ENCODE results near the gene RHBDD3. TPM values are rescaled to one million over a fixed set of nuclear protein-coding genes. Genes with fewer than 3 reads are reported as not detected.

The RHBDD3 gene
- total and polyA plus RNA-seq, 9 of the 15 experiments (the other 6 are each of a cell fraction or from before 2014, with no cell fraction given): 0.32 to 35.6 (median 14.0) TPM

DNA sequence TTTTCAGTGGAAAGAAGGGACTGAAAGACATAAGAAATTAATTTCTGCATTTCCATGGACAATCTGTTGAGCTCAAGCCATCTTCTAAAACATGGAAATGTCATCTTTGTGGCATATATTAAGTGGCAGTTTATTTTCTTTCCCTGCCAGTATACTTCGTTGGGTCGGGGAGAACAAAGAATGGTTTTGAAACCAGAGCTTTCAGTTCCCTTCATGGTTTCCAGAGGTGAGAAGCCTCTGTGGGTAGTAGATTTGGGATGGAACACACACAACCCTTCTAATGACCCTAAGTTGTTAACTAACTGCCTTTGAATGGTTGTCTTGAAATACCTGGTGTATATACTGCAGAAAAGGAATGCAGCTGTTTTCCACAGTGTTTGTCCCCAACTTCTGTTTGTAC, 21.1 kb upstream of the RHBDD3 start (continued):
- TF ChIP-seq BRD9 (IDR thresholded peaks at IDR 0.05; ENCODE audit: low read depth, partially characterized antibody) (no peak), RBM17 (IDR thresholded peaks at IDR 0.05; ENCODE audit: borderline replicate concordance, low read depth, low read length) (no peak)
- TF ChIP-seq, protein P1, sequence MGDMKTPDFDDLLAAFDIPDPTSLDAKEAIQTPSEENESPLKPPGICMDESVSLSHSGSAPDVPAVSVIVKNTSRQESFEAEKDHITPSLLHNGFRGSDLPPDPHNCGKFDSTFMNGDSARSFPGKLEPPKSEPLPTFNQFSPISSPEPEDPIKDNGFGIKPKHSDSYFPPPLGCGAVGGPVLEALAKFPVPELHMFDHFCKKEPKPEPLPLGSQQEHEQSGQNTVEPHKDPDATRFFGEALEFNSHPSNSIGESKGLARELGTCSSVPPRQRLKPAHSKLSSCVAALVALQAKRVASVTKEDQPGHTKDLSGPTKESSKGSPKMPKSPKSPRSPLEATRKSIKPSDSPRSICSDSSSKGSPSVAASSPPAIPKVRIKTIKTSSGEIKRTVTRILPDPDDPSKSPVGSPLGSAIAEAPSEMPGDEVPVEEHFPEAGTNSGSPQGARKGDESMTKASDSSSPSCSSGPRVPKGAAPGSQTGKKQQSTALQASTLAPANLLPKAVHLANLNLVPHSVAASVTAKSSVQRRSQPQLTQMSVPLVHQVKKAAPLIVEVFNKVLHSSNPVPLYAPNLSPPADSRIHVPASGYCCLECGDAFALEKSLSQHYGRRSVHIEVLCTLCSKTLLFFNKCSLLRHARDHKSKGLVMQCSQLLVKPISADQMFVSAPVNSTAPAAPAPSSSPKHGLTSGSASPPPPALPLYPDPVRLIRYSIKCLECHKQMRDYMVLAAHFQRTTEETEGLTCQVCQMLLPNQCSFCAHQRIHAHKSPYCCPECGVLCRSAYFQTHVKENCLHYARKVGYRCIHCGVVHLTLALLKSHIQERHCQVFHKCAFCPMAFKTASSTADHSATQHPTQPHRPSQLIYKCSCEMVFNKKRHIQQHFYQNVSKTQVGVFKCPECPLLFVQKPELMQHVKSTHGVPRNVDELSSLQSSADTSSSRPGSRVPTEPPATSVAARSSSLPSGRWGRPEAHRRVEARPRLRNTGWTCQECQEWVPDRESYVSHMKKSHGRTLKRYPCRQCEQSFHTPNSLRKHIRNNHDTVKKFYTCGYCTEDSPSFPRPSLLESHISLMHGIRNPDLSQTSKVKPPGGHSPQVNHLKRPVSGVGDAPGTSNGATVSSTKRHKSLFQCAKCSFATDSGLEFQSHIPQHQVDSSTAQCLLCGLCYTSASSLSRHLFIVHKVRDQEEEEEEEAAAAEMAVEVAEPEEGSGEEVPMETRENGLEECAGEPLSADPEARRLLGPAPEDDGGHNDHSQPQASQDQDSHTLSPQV (IDR thresholded peaks at IDR 0.05): no peak

DNA sequence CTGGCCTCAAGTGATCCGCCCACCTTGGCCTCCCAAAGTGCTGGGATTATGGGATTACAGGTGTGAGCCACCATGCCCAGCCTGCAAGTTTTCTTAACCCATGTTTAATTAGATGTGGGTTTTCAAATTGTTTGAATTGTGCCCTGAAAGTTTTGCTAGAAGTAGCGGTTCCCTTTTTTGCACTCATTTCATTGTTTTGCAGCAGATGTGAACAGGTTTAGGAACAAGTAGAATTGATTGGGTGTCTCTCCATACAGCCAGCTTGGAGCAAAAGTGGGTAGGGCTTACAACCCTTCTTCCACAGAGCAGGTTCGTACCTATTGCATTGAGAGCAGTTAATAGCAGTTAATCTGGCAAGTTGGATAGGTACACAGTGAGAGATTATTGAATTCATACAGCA, 16.4 kb upstream of the RHBDD3 start:
- CTCF ChIA-PET (ENCODE audit: low intra/inter-chr PET ratio): no interaction called here
- Histone ChIP-seq H3K4me3 (no peak overlapping the region), H3K27ac (ENCODE audit: extremely low read depth, low read depth, low read length) (no peak overlapping the region), H3K9me1 (ENCODE audit: control insufficient read depth, insufficient read depth, low read length) (no peaks in the 10 kb centered on the region), H3K4me1 (replicated peaks in 1 of 2; ENCODE audit: control insufficient read depth in 2 of 2, insufficient read depth in 2 of 2, low read length in 2 of 2) (no peaks in the 10 kb centered on the region), H3K79me2 (ENCODE audit: control insufficient read depth, insufficient read depth, low read length) (peaks cover 31% of the 10 kb centered on the region), H3K9ac (ENCODE audit: insufficient read depth in 1 of 2, low read depth in 2 of 2, low read length in 2 of 2) (no peak overlapping the region), H3K9me3 (replicated peaks; ENCODE audit: control insufficient read depth, insufficient read depth, low read depth, low read length) (no peaks in the 10 kb centered on the region), H3K27me3 (ENCODE audit: control insufficient read depth in 2 of 2, insufficient read depth in 2 of 2, low read length in 2 of 2) (no peaks in the 10 kb centered on the region), H3K4me2 (ENCODE audit: insufficient read depth, low read length) (no peak overlapping the region), H4K20me1 (replicated peaks; ENCODE audit: control insufficient read depth, insufficient read depth, low read length) (0 out of 2 replicates have a peak, but pooled peaks cover 2% of the 10 kb centered on the region), H3K36me3 (ENCODE audit: control insufficient read depth, insufficient read depth, low read length) (peaks cover 90% of the 10 kb centered on the region), H2AFZ (ENCODE audit: low read depth, low read length) (no peak overlapping the region)
- FAIRE-seq (no peak), ATAC-seq (no peak), DNase-seq (ENCODE audit: extremely low read depth in 1 of 4, low spot score in 3 of 4) (no peak)
- in situ Hi-C loops (cut with MboI) (no loop called here), intact Hi-C loops (cut with micrococcal nuclease) (no loop called here)
- BruUV-seq (replicated peaks): no TSS peak
- POLR2A ChIA-PET: interaction anchor here (1.2 kb wide), 1 partner anchor 14 kb away, joined by 6 read pairs; no protein-coding TSS in a partner anchor
- TF ChIP-seq CREBBP (IDR thresholded peaks at IDR 0.05; ENCODE audit: low read depth, low read length) (no peak), PRPF4 (IDR thresholded peaks at IDR 0.05; ENCODE audit: insufficient read depth, low read depth, low read length, poor library complexity, severe bottlenecking) (no peak), ESRRB (CRISPR knock-in tag; IDR thresholded peaks at IDR 0.05; ENCODE audit: borderline replicate concordance) (no peak), ZNF316 (IDR thresholded peaks at IDR 0.05) (no peak), MCM3 (IDR thresholded peaks at IDR 0.05) (no peak), ZNF766 (CRISPR knock-in tag; conservative IDR thresholded peaks at IDR 0.05) (no peak), PHB2 (IDR thresholded peaks at IDR 0.05; ENCODE audit: low read depth) (no peak)
- TF ChIP-seq, protein P2, sequence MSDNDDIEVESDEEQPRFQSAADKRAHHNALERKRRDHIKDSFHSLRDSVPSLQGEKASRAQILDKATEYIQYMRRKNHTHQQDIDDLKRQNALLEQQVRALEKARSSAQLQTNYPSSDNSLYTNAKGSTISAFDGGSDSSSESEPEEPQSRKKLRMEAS (CRISPR knock-in tag; IDR thresholded peaks at IDR 0.05): no peak
- 100% methylated on average over 2 of the region's 3 CpGs for WGBS (ENCODE audit: insufficient coverage, low coverage, missing lambda C conversion rate)

Data from K562 (cell line).